Measurements from ENCODE around the gene SMG6.

Gene SMG6

GRCh38 chr17:2107506-2107905, 196.1 kb downstream of the SMG6 start:
- no peaks in the 10 kb centered on the region for H3K27me3 ChIP-seq (ENCODE audit: control insufficient read depth in 1 of 2, insufficient read depth in 1 of 2, low read length in 2 of 2)
- no peak overlapping the region for H3K4me2 ChIP-seq (ENCODE audit: low read length, poor library complexity, severe bottlenecking)
- H3K36me3 ChIP-seq (ENCODE audit: control insufficient read depth in 1 of 2, insufficient read depth in 2 of 2, low read depth in 1 of 2, low read length in 2 of 2), result peaks cover 0 to 14% of the 10 kb centered on the region in 2 experiments
- no peak overlapping the region for H3K23ac ChIP-seq (ENCODE audit: low read length in 2 of 2)
- no peak for DNase-seq
- H2BK12ac ChIP-seq (ENCODE audit: low read length in 2 of 2), result peak overlapping the region in 1 of 2 experiments; percentile 18
- no peak overlapping the region for H3K14ac ChIP-seq (ENCODE audit: low read length in 2 of 2)
- peak overlapping the region; percentile 33 for H4K8ac ChIP-seq (ENCODE audit: low read length)
- H3K9ac ChIP-seq (ENCODE audit: low read length), result no peak overlapping the region
- H2BK15ac ChIP-seq (ENCODE audit: low read depth, poor library complexity, severe bottlenecking), result no peak overlapping the region
- no peak overlapping the region for H2BK120ac ChIP-seq (ENCODE audit: low read depth, low read length)
- H3K4me1 ChIP-seq (ENCODE audit: control insufficient read depth, insufficient read depth, low read depth, low read length), result peaks cover 6% of the 10 kb centered on the region
- H4K91ac ChIP-seq (ENCODE audit: low read length), result no peak overlapping the region
- H3K4me3 ChIP-seq (ENCODE audit: insufficient read depth in 1 of 2, low read depth in 1 of 2, low read length in 2 of 2), result no peak overlapping the region
- no peaks in the 10 kb centered on the region for H3K9me3 ChIP-seq (ENCODE audit: control insufficient read depth, low read length)
- peak overlapping the region in 1 of 2 experiments; percentile 76 for H3K18ac ChIP-seq (ENCODE audit: low read depth in 1 of 2, low read length in 2 of 2)
- no peak overlapping the region for H2AFZ ChIP-seq (ENCODE audit: low read depth, low read length)
- H2BK5ac ChIP-seq (ENCODE audit: low read depth, low read length, poor library complexity, severe bottlenecking), result no peak overlapping the region
- H2AK5ac ChIP-seq (ENCODE audit: low read length, severe bottlenecking), result no peak overlapping the region
- WGBS, result 100% methylated on average over 3 of the region's 3 CpGs
- no peak overlapping the region for H3K27ac ChIP-seq (ENCODE audit: low read length, poor library complexity, severe bottlenecking)
- peaks cover 29% of the 10 kb centered on the region for H3K79me1 ChIP-seq (replicated peaks; ENCODE audit: low read length, poor library complexity, severe bottlenecking)
- no peak overlapping the region for H3K4ac ChIP-seq (ENCODE audit: low read depth in 1 of 2, low read length in 2 of 2)

- no peak overlapping the region for H3K27ac ChIP-seq (ENCODE audit: low read length, poor library complexity, severe bottlenecking)
- no peak overlapping the region for H2BK5ac ChIP-seq (ENCODE audit: low read depth, low read length, poor library complexity, severe bottlenecking)
- no peak overlapping the region for H3K4me3 ChIP-seq (ENCODE audit: insufficient read depth in 1 of 2, low read depth in 1 of 2, low read length in 2 of 2)
- H3K4me2 ChIP-seq (ENCODE audit: low read length, poor library complexity, severe bottlenecking), result no peak overlapping the region
- no peak overlapping the region for H3K9ac ChIP-seq (ENCODE audit: low read length)
- no peak overlapping the region for H2BK15ac ChIP-seq (ENCODE audit: low read depth, poor library complexity, severe bottlenecking)
- H3K4ac ChIP-seq (ENCODE audit: low read depth in 1 of 2, low read length in 2 of 2), result peak overlapping the region; percentile 15 to 42
- peak overlapping the region in 1 of 2 experiments; percentile 49 for H3K14ac ChIP-seq (ENCODE audit: low read length in 2 of 2)
- no peak overlapping the region for H2BK120ac ChIP-seq (ENCODE audit: low read depth, low read length)
- peak overlapping the region in 1 of 2 experiments; percentile 18 for H2BK12ac ChIP-seq (ENCODE audit: low read length in 2 of 2)
- peak overlapping the region; percentile 33 for H4K8ac ChIP-seq (ENCODE audit: low read length)
- H3K27me3 ChIP-seq (ENCODE audit: control insufficient read depth in 1 of 2, insufficient read depth in 1 of 2, low read length in 2 of 2), result no peaks in the 10 kb centered on the region
- peaks cover 6% of the 10 kb centered on the region for H3K4me1 ChIP-seq (ENCODE audit: control insufficient read depth, insufficient read depth, low read depth, low read length)
- H3K23ac ChIP-seq (ENCODE audit: low read length in 2 of 2), result no peak overlapping the region
- 93% methylated on average over 2 of the region's 2 CpGs for WGBS
- H3K9me3 ChIP-seq (ENCODE audit: control insufficient read depth, low read length), result no peaks in the 10 kb centered on the region
- peaks cover 30% of the 10 kb centered on the region for H3K79me1 ChIP-seq (replicated peaks; ENCODE audit: low read length, poor library complexity, severe bottlenecking)
- no peak for DNase-seq
- H3K36me3 ChIP-seq (ENCODE audit: control insufficient read depth in 1 of 2, insufficient read depth in 2 of 2, low read depth in 1 of 2, low read length in 2 of 2), result peaks cover 0 to 14% of the 10 kb centered on the region in 2 experiments
- H3K18ac ChIP-seq (ENCODE audit: low read depth in 1 of 2, low read length in 2 of 2), result peak overlapping the region; percentile 55 to 76
- no peak overlapping the region for H2AK5ac ChIP-seq (ENCODE audit: low read length, severe bottlenecking)
- H4K91ac ChIP-seq (ENCODE audit: low read length), result no peak overlapping the region
- no peak overlapping the region for H2AFZ ChIP-seq (ENCODE audit: low read depth, low read length)
Observed at GRCh38 chr17:2107050-2107449, 196.5 kb downstream of the SMG6 start.

GRCh38 chr17:2106308-2106955, 197.2 kb downstream of the SMG6 start:
- H2BK120ac ChIP-seq (ENCODE audit: low read depth, low read length), result no peak overlapping the region
- H3K14ac ChIP-seq (ENCODE audit: low read length in 2 of 2), result no peak overlapping the region
- H2BK5ac ChIP-seq (ENCODE audit: low read depth, low read length, poor library complexity, severe bottlenecking), result no peak overlapping the region
- peak overlapping the region; percentile 66 for H4K8ac ChIP-seq (ENCODE audit: low read length)
- H3K4ac ChIP-seq (ENCODE audit: low read depth in 1 of 2, low read length in 2 of 2), result peak overlapping the region in 1 of 2 experiments; percentile 67
- no peak overlapping the region for H4K91ac ChIP-seq (ENCODE audit: low read length)
- no peak overlapping the region for H2BK15ac ChIP-seq (ENCODE audit: low read depth, poor library complexity, severe bottlenecking)
- H2BK12ac ChIP-seq (ENCODE audit: low read length in 2 of 2), result no peak overlapping the region
- H3K4me2 ChIP-seq (ENCODE audit: low read length, poor library complexity, severe bottlenecking), result no peak overlapping the region
- no peaks in the 10 kb centered on the region for H3K27me3 ChIP-seq (ENCODE audit: control insufficient read depth in 1 of 2, insufficient read depth in 1 of 2, low read length in 2 of 2)
- no peak overlapping the region for H3K27ac ChIP-seq (ENCODE audit: low read length, poor library complexity, severe bottlenecking)
- peak; percentile 34 for DNase-seq
- H3K9ac ChIP-seq (ENCODE audit: low read length), result no peak overlapping the region
- peak overlapping the region in 1 of 2 experiments; percentile 0 for H3K18ac ChIP-seq (ENCODE audit: low read depth in 1 of 2, low read length in 2 of 2)
- peak overlapping the region; percentile 39 for H2AK5ac ChIP-seq (ENCODE audit: low read length, severe bottlenecking)
- H3K4me3 ChIP-seq (ENCODE audit: insufficient read depth in 1 of 2, low read depth in 1 of 2, low read length in 2 of 2), result no peak overlapping the region
- WGBS, result 45% methylated on average over 11 of the region's 11 CpGs
- H3K79me1 ChIP-seq (replicated peaks; ENCODE audit: low read length, poor library complexity, severe bottlenecking), result peaks cover 34% of the 10 kb centered on the region
- peaks cover 0 to 19% of the 10 kb centered on the region in 2 experiments for H3K36me3 ChIP-seq (ENCODE audit: control insufficient read depth in 1 of 2, insufficient read depth in 2 of 2, low read depth in 1 of 2, low read length in 2 of 2)
- no peaks in the 10 kb centered on the region for H3K9me3 ChIP-seq (ENCODE audit: control insufficient read depth, low read length)
- H2AFZ ChIP-seq (ENCODE audit: low read depth, low read length), result no peak overlapping the region
- peaks cover 4% of the 10 kb centered on the region for H3K4me1 ChIP-seq (ENCODE audit: control insufficient read depth, insufficient read depth, low read depth, low read length)
- no peak overlapping the region for H3K23ac ChIP-seq (ENCODE audit: low read length in 2 of 2)

GRCh38 chr17:2105663-2106062, 197.9 kb downstream of the SMG6 start:
- Histone ChIP-seq H3K9me3 (ENCODE audit: control insufficient read depth, low read length) (no peaks in the 10 kb centered on the region), H3K14ac (ENCODE audit: low read length in 2 of 2) (no peak overlapping the region), H2BK120ac (ENCODE audit: low read depth, low read length) (no peak overlapping the region), H3K4me2 (ENCODE audit: low read length, poor library complexity, severe bottlenecking) (no peak overlapping the region), H2BK5ac (ENCODE audit: low read depth, low read length, poor library complexity, severe bottlenecking) (no peak overlapping the region), H3K27me3 (ENCODE audit: control insufficient read depth in 1 of 2, insufficient read depth in 1 of 2, low read length in 2 of 2) (no peaks in the 10 kb centered on the region), H3K36me3 (ENCODE audit: control insufficient read depth in 1 of 2, insufficient read depth in 2 of 2, low read depth in 1 of 2, low read length in 2 of 2) (peaks cover 0 to 19% of the 10 kb centered on the region in 2 experiments), H2BK12ac (ENCODE audit: low read length in 2 of 2) (no peak overlapping the region), H2AFZ (ENCODE audit: low read depth, low read length) (no peak overlapping the region), H3K4me1 (ENCODE audit: control insufficient read depth, insufficient read depth, low read depth, low read length) (peaks cover 2% of the 10 kb centered on the region), H3K23ac (ENCODE audit: low read length in 2 of 2) (no peak overlapping the region), H4K8ac (ENCODE audit: low read length) (no peak overlapping the region), H4K91ac (ENCODE audit: low read length) (no peak overlapping the region), H2BK15ac (ENCODE audit: low read depth, poor library complexity, severe bottlenecking) (no peak overlapping the region), H3K18ac (ENCODE audit: low read depth in 1 of 2, low read length in 2 of 2) (peak overlapping the region in 1 of 2 experiments; percentile 66), H2AK5ac (ENCODE audit: low read length, severe bottlenecking) (no peak overlapping the region), H3K4me3 (ENCODE audit: insufficient read depth in 1 of 2, low read depth in 1 of 2, low read length in 2 of 2) (no peak overlapping the region), H3K79me1 (replicated peaks; ENCODE audit: low read length, poor library complexity, severe bottlenecking) (peaks cover 30% of the 10 kb centered on the region), H3K9ac (ENCODE audit: low read length) (no peak overlapping the region), H3K27ac (ENCODE audit: low read length, poor library complexity, severe bottlenecking) (no peak overlapping the region), H3K4ac (ENCODE audit: low read depth in 1 of 2, low read length in 2 of 2) (no peak overlapping the region)
- 100% methylated on average over 1 of the region's 1 CpG for WGBS
- DNase-seq, result no peak
